Measurements from ENCODE around the gene SNRPB2.

DNA sequence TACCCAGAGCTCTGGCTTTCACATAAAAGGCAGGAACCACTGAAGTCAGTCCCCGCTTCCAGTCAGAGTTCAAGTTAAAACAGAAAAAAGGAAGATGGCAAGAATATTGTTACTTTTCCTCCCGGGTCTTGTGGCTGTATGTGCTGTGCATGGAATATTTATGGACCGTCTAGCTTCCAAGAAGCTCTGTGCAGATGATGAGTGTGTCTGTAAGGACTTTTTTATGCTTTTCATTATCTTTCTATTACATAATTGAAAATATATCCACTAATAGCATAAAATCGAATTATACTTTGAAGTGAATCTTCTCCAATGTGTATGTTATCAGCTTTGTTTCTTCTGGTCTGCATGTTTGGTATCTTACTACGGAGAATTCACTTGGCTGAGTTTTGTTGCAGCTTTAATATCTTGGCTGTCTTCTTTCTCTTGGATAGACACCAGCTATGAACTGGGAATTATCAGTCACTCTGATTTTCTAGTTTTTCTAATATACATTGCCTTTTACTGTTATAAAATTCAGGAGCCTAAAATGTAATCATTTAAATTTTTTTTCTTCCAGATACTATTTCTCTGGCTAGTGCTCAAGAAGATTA lies 18.6 kb downstream of the SNRPB2 start, which contains the start of gene OTOR:
- TF ChIP-seq, protein P1, sequence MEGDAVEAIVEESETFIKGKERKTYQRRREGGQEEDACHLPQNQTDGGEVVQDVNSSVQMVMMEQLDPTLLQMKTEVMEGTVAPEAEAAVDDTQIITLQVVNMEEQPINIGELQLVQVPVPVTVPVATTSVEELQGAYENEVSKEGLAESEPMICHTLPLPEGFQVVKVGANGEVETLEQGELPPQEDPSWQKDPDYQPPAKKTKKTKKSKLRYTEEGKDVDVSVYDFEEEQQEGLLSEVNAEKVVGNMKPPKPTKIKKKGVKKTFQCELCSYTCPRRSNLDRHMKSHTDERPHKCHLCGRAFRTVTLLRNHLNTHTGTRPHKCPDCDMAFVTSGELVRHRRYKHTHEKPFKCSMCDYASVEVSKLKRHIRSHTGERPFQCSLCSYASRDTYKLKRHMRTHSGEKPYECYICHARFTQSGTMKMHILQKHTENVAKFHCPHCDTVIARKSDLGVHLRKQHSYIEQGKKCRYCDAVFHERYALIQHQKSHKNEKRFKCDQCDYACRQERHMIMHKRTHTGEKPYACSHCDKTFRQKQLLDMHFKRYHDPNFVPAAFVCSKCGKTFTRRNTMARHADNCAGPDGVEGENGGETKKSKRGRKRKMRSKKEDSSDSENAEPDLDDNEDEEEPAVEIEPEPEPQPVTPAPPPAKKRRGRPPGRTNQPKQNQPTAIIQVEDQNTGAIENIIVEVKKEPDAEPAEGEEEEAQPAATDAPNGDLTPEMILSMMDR (IDR thresholded peaks at IDR 0.05; ENCODE audit: extremely low read depth in 1 of 2, insufficient read depth in 1 of 2, low read depth in 1 of 2, low read length in 2 of 2), result no peak
- TF ChIP-seq POLR2A (IDR thresholded peaks at IDR 0.05; ENCODE audit: low read depth, low read length) (no peak), POLR2AphosphoS5 (IDR thresholded peaks at IDR 0.05; ENCODE audit: insufficient read depth, low read depth, low read length) (no peak), MYC (IDR thresholded peaks at IDR 0.05; ENCODE audit: low read depth, low read length) (no peak), EZH2 (IDR thresholded peaks at IDR 0.05; ENCODE audit: borderline replicate concordance, low read depth, low read length, severe bottlenecking) (no peak), GATA2 (IDR thresholded peaks at IDR 0.05; ENCODE audit: insufficient read depth, insufficient read length, low read depth, low read length) (no peak)
- TF ChIP-seq, protein P2, sequence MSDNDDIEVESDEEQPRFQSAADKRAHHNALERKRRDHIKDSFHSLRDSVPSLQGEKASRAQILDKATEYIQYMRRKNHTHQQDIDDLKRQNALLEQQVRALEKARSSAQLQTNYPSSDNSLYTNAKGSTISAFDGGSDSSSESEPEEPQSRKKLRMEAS (IDR thresholded peaks at IDR 0.05; ENCODE audit: insufficient read depth, insufficient read length), result no peak
